Thyroid gland (tissue), 4 donors: ENCODE data around the gene LIPH.

Source experiments
- POLR2A ChIP-seq, 2 donors: fragments of 450-650 bp; IDR thresholded peaks; one replicate each; pipeline ENCODE4 v1.6.1; 2017; ENCODE audit warnings: antibody characterized with exemption in 2 of 2, mild to moderate bottlenecking in 2 of 2, moderate library complexity in 1 of 2
- TF ChIP-seq, protein P1 (sequence below), 6 experiments: fragments of 200-600 bp in 3 of 6; fragments of 450-650 bp in 3 of 6; sonication (generic) in 3 of 6; IDR thresholded peaks; one replicate each; pipeline ENCODE4 v1.5.1; 2016 to 2019; ENCODE audit warnings: antibody characterized with exemption in 6 of 6, mild to moderate bottlenecking in 2 of 6, inconsistent platforms in 1 of 6, moderate library complexity in 1 of 6

- TF ChIP-seq, protein P1, sequence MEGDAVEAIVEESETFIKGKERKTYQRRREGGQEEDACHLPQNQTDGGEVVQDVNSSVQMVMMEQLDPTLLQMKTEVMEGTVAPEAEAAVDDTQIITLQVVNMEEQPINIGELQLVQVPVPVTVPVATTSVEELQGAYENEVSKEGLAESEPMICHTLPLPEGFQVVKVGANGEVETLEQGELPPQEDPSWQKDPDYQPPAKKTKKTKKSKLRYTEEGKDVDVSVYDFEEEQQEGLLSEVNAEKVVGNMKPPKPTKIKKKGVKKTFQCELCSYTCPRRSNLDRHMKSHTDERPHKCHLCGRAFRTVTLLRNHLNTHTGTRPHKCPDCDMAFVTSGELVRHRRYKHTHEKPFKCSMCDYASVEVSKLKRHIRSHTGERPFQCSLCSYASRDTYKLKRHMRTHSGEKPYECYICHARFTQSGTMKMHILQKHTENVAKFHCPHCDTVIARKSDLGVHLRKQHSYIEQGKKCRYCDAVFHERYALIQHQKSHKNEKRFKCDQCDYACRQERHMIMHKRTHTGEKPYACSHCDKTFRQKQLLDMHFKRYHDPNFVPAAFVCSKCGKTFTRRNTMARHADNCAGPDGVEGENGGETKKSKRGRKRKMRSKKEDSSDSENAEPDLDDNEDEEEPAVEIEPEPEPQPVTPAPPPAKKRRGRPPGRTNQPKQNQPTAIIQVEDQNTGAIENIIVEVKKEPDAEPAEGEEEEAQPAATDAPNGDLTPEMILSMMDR (IDR thresholded peaks at IDR 0.05) = no peak
- TF ChIP-seq POLR2A (IDR thresholded peaks at IDR 0.05) = no peak
Observed at GRCh38 chr3:185583925-185584324, 31.5 kb upstream of the LIPH start.
